HepG2 (cell line): ENCODE measurements around the gene RPLP2. TPM values are rescaled to one million over a fixed set of nuclear protein-coding genes. Genes with fewer than 3 reads are reported as not detected.

Experiments
- ATAC-seq: fragments of 200-7000 bp; cut with Tn5 transposase; 3 replicates; pipeline ENCODE4 v1.9.1; 2020; ENCODE audit warnings: mild to moderate bottlenecking, moderate library complexity
- BruUV-seq: library from RNA; stranded (reverse); fragments of 400-500 nt; replicated peaks from 2 replicates; lab custom pipeline; 2021; lab: Mats Ljungman, UMichigan
- CTCF ChIA-PET: fragments of 300-600 bp; formaldehyde crosslinking; extraction: SDS; loops from one replicate; lab custom pipeline; 2021; ENCODE audit warnings: low total read pairs, inconsistent platforms, low intra/inter-chr PET ratio; lab: Yijun Ruan, JAX
- POLR2A ChIA-PET: fragments of 350-600 bp; sonication (Branson Sonifier 250); formaldehyde crosslinking; loops from one replicate; lab custom pipeline; 2020; ENCODE audit warnings: antibody characterized with exemption, inconsistent platforms; lab: Yijun Ruan, JAX
- DNase-seq: peaks from one replicate; pipeline ENCODE4 v3.0.0-alpha.2; 2015; ENCODE audit warnings: low spot score
- FAIRE-seq: peaks from 3 replicates; lab custom pipeline; 2011; peaks lifted over from hg19 to GRCh38; lab: Jason Lieb, UNC
- H2AFZ ChIP-seq: one replicate; pipeline ENCODE4 v1.6.1; 2011; ENCODE audit warnings: low read length, inconsistent platforms
- H3K27ac ChIP-seq: fragments of 300-600 bp; 3 replicates; pipeline ENCODE4 v1.8.0; 2011; ENCODE audit warnings: mixed run types, mild to moderate bottlenecking, mixed read lengths, low read length, inconsistent platforms; ENCODE audit not compliant: insufficient read depth; ENCODE audit errors: extremely low read length
- H3K27me3 ChIP-seq, 2 experiments: fragments of 200-600 bp in 1 of 2; 2 replicates in 1 of 2; 3 replicates in 1 of 2; pipeline versions ENCODE4 v1.6.0 to v1.8.0; 2011; ENCODE audit warnings: low read length in 2 of 2, mild to moderate bottlenecking in 2 of 2, moderate library complexity in 2 of 2, inconsistent platforms in 1 of 2; ENCODE audit not compliant: insufficient read depth in 2 of 2, control insufficient read depth in 1 of 2
- H3K36me3 ChIP-seq, 2 experiments: fragments of 200-600 bp in 1 of 2; replicated peaks in 1 of 2; 2 replicates in 1 of 2; 3 replicates in 1 of 2; pipeline versions ENCODE4 v1.5.1 to v1.8.0; 2011; ENCODE audit warnings: low read length in 2 of 2, inconsistent platforms in 1 of 2; ENCODE audit not compliant: insufficient read depth in 2 of 2, control insufficient read depth in 1 of 2
- H3K4me1 ChIP-seq: 2 replicates; pipeline ENCODE4 v1.5.1; 2012; ENCODE audit warnings: low read length, inconsistent platforms; ENCODE audit not compliant: insufficient read depth
- H3K4me2 ChIP-seq: 2 replicates; pipeline ENCODE4 v1.6.0; 2011; ENCODE audit warnings: low read depth, low read length, inconsistent platforms
- H3K4me3 ChIP-seq, 3 experiments: fragments of 200-600 bp in 1 of 3; sonication (generic), shearing (Covaris generic) in 1 of 3; replicated peaks in 1 of 3; 2 replicates each; pipeline ENCODE4 v1.5.1; 2011 to 2016; ENCODE audit warnings: low read length in 3 of 3, inconsistent platforms in 2 of 3, low read depth in 2 of 3, mild to moderate bottlenecking in 2 of 3, control low read depth in 1 of 3, mixed read lengths in 1 of 3; ENCODE audit not compliant: insufficient read depth in 1 of 3
- H3K79me2 ChIP-seq: one replicate; pipeline ENCODE4 v1.6.1; 2011; ENCODE audit warnings: low read length, inconsistent platforms; ENCODE audit not compliant: insufficient read depth
- H3K9ac ChIP-seq: 2 replicates; pipeline ENCODE4 v1.6.0; 2011; ENCODE audit warnings: mild to moderate bottlenecking, low read depth, low read length, inconsistent platforms; ENCODE audit not compliant: insufficient read depth
- H3K9me3 ChIP-seq: 2 replicates; pipeline ENCODE4 v1.5.1; 2012; ENCODE audit warnings: mild to moderate bottlenecking, low read length
- H4K20me1 ChIP-seq: 2 replicates; pipeline ENCODE4 v1.6.0; 2011; ENCODE audit warnings: inconsistent platforms, mild to moderate bottlenecking, low read length, moderate library complexity; ENCODE audit not compliant: insufficient read depth
- AGO2 ChIP-seq: fragments of 200-400 bp; formaldehyde crosslinking; optimal IDR thresholded peaks from 2 replicates; pipeline ENCODE3; 2017; ENCODE audit warnings: mild to moderate bottlenecking, low read depth, low read length, moderate library complexity
- ATF5 ChIP-seq: sonication (generic); formaldehyde crosslinking; IDR thresholded peaks from 2 replicates; pipeline ENCODE4 v1.4.0; 2020; ENCODE audit warnings: mild to moderate bottlenecking, low read depth, missing genetic modification reagents
- PCBP2 ChIP-seq: fragments of 200-400 bp; formaldehyde crosslinking; optimal IDR thresholded peaks from 2 replicates; pipeline ENCODE3; 2018; ENCODE audit warnings: low read length, low read depth; ENCODE audit not compliant: poor library complexity, severe bottlenecking
- TP53 ChIP-seq: sonication (generic); formaldehyde crosslinking; conservative IDR thresholded peaks from 2 replicates; pipeline ENCODE4 v1.4.0; 2020; ENCODE audit warnings: missing genetic modification reagents
- ZFYVE20 ChIP-seq: sonication (generic); formaldehyde crosslinking; IDR thresholded peaks from 2 replicates; pipeline ENCODE4 v1.8.0; 2023; ENCODE audit warnings: low read depth, mild to moderate bottlenecking, moderate library complexity, missing genetic modification reagents, borderline replicate concordance
- ZKSCAN1 ChIP-seq: fragments of 150-350 bp; IDR thresholded peaks from 2 replicates; pipeline ENCODE4 v1.6.1; 2014; ENCODE audit warnings: low read length
- ZSCAN5A ChIP-seq: sonication (generic); formaldehyde crosslinking; IDR thresholded peaks from 2 replicates; pipeline ENCODE4 v1.8.0; 2022; ENCODE audit warnings: mild to moderate bottlenecking, missing genetic modification reagents, borderline replicate concordance
- WGBS: methylation state at CpG from one replicate; pipeline ENCODE4 v1.1.6; 2017; ENCODE audit warnings: low lambda C conversion rate; 5-methylcytosine and 5-hydroxymethylcytosine counted together
- in situ Hi-C: cut with HindIII; loops from 2 replicates; pipeline ENCODE4 v1.10.0; 2017; ENCODE audit warnings: low pct_unique_long_range_greater_than_20kb; ENCODE audit not compliant: extremely low pct_ligation_motif_present
- intact Hi-C: fragments of 100-400 bp; cut with micrococcal nuclease; formaldehyde crosslinking; loops from one replicate; pipeline ENCODE4 v1.10.0; 2022; ENCODE audit not compliant: unreplicated experiment
- polyA plus RNA-seq, 8 experiments: library from polyadenylated mRNA; depleted of rRNA in 3 of 8; stranded (reverse) in 7 of 8; unstranded in 1 of 8; fragments of >200 nt; fragmentation: Illumina TruSeq in 4 of 8; extraction: Trizol in 4 of 8; gene quantifications; 2 replicates each; pipeline versions ENCODE4 v1.2.1 to v1.2.3, GENCODE V29; 2011 to 2016; ENCODE audit warnings: low read depth in 4 of 8, missing spikeins in 1 of 8, mixed read lengths in 1 of 8; ENCODE audit not compliant: insufficient read depth in 1 of 8
- total RNA-seq, 5 experiments: library from RNA; depleted of rRNA; stranded (reverse); fragments of >200 nt; fragmentation: Illumina TruSeq; extraction: Trizol; gene quantifications; 2 replicates each; pipeline ENCODE4 v1.2.3, GENCODE V29; 2016; ENCODE audit warnings: low read depth in 1 of 5

Gene RPLP2
- total and polyA plus RNA-seq, 2 of the 13 experiments (the other 11 are each of a cell fraction or from before 2014, with no cell fraction given) = 978 to 2,106 TPM

GRCh38 chr11:786235-787083, 23.3 kb upstream of the RPLP2 start:
- no peak for FAIRE-seq
- CTCF ChIA-PET = no interaction called here
- Histone ChIP-seq H3K4me3 (no peak overlapping the region), H3K36me3 (peaks cover 0 to 2% of the 10 kb centered on the region in 2 experiments; a peak in 1 of 5 replicates), H2AFZ (no peak overlapping the region), H3K27me3 (peaks cover 0 to 2% of the 10 kb centered on the region in 2 experiments; a peak in 1 of 5 replicates), H4K20me1 (no peaks in the 10 kb centered on the region), H3K27ac (no peak overlapping the region), H3K9me3 (no peaks in the 10 kb centered on the region), H3K9ac (no peak overlapping the region), H3K4me1 (peaks cover 21% of the 10 kb centered on the region), H3K79me2 (no peaks in the 10 kb centered on the region), H3K4me2 (no peak overlapping the region)
- POLR2A ChIA-PET = interaction anchor here (1.3 kb wide), 1 partner anchor 10 kb away, joined by 3 read pairs; no protein-coding TSS in a partner anchor
- TF ChIP-seq AGO2 = peak; percentile 66
- no peak for TF ChIP-seq ZKSCAN1
- intact Hi-C loops (no loop called here), in situ Hi-C loops (no loop called here)
- no peak for DNase-seq
- no TSS peak for BruUV-seq
- 89% methylated on average over 14 of the region's 24 CpGs for WGBS
- ATAC-seq = no peak

GRCh38 chr11:787084-787675, 22.6 kb upstream of the RPLP2 start:
- POLR2A ChIA-PET = interaction anchor here (1.3 kb wide), 1 partner anchor 9 kb away, joined by 3 read pairs; no protein-coding TSS in a partner anchor
- Histone ChIP-seq H3K27me3 (peaks cover 0 to 2% of the 10 kb centered on the region in 2 experiments; a peak in 1 of 5 replicates), H2AFZ (no peak overlapping the region)
- ATAC-seq = no peak
- in situ Hi-C loops = no loop called here
- FAIRE-seq = no peak
- no peak for TF ChIP-seq ATF5 (CRISPR knock-in tag)
- no peak for TF ChIP-seq ZSCAN5A (CRISPR knock-in tag)
- no peak for TF ChIP-seq ZFYVE20 (CRISPR knock-in tag)
- peak; percentile 18 for TF ChIP-seq AGO2
- TF ChIP-seq PCBP2 = no peak
- no peak for TF ChIP-seq TP53
- TF ChIP-seq, all 625 proteins: peak for 1
- H3K9me3 ChIP-seq = no peaks in the 10 kb centered on the region
- no peak overlapping the region for H3K27ac ChIP-seq
- no peak for DNase-seq
- H4K20me1 ChIP-seq = no peaks in the 10 kb centered on the region
- H3K4me1 ChIP-seq = peaks cover 21% of the 10 kb centered on the region
- H3K4me2 ChIP-seq = no peak overlapping the region
- no peak overlapping the region for H3K9ac ChIP-seq
- intact Hi-C loops = no loop called here
- no peaks in the 10 kb centered on the region for H3K79me2 ChIP-seq
- 93% methylated on average over 16 of the region's 24 CpGs for WGBS
- CTCF ChIA-PET = no interaction called here
- no TSS peak for BruUV-seq
- H3K36me3 ChIP-seq = peaks cover 0 to 2% of the 10 kb centered on the region in 2 experiments; a peak in 1 of 5 replicates
- H3K4me3 ChIP-seq = no peak overlapping the region
